ENCODE results near the gene NLRX1.

- TF ChIP-seq FOSL1 (IDR thresholded peaks at IDR 0.05; ENCODE audit: low read depth) (no peak), POLR2A (IDR thresholded peaks at IDR 0.05; ENCODE audit: borderline replicate concordance, extremely low read depth, insufficient read depth, insufficient read length) (peak; percentile 13), ZNF274 (IDR thresholded peaks at IDR 0.05; ENCODE audit: low read depth, low read length) (no peak)
- TF ChIP-seq, protein P1, sequence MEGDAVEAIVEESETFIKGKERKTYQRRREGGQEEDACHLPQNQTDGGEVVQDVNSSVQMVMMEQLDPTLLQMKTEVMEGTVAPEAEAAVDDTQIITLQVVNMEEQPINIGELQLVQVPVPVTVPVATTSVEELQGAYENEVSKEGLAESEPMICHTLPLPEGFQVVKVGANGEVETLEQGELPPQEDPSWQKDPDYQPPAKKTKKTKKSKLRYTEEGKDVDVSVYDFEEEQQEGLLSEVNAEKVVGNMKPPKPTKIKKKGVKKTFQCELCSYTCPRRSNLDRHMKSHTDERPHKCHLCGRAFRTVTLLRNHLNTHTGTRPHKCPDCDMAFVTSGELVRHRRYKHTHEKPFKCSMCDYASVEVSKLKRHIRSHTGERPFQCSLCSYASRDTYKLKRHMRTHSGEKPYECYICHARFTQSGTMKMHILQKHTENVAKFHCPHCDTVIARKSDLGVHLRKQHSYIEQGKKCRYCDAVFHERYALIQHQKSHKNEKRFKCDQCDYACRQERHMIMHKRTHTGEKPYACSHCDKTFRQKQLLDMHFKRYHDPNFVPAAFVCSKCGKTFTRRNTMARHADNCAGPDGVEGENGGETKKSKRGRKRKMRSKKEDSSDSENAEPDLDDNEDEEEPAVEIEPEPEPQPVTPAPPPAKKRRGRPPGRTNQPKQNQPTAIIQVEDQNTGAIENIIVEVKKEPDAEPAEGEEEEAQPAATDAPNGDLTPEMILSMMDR (IDR thresholded peaks at IDR 0.05 in 2 of 3, conservative IDR thresholded peaks at IDR 0.05 in 1 of 3; ENCODE audit: borderline replicate concordance in 1 of 3, insufficient read depth in 1 of 3, low read depth in 2 of 3, low read length in 2 of 3), result peak; percentile 57 to 73 (median 58); a peak in 5 of 6 replicates
These were observed 23.6 kb upstream of the NLRX1 start for GRCh38 chr11:119144825-119145486.

Data from HCT116 (cell line).